Epidermal melanocyte (primary cell): Measurements from ENCODE around the gene RAB6A.
"Not testable (repeated sequence)": the region's sequence is repeated elsewhere in the genome, so short reads cannot be mapped to it uniquely, and the experiment has no call there.

ENCODE experiments used
- DNase-seq: peaks from one replicate; pipeline ENCODE4 v3.0.0; 2011; ENCODE audit warnings: low spot score; ENCODE audit not compliant: insufficient read length

RAB6A gene

GRCh38 chr11:73762732-73763131 lies 1.9 kb upstream of the RAB6A start:
- no peak for DNase-seq

- no peak for DNase-seq
Measured at GRCh38 chr11:73761403-73761945, 600 bp upstream of the RAB6A start.

GRCh38 chr11:73760135-73760678 lies 667 bp downstream of the RAB6A start:
- DNase-seq: no peak

- DNase-seq: no peak
Measured at GRCh38 chr11:73759610-73760134, 1.2 kb downstream of the RAB6A start.

GRCh38 chr11:73758451-73758850 lies 2.4 kb downstream of the RAB6A start:
- no peak for DNase-seq

GRCh38 chr11:73757598-73757997 lies 3.3 kb downstream of the RAB6A start:
- DNase-seq: no peak

GRCh38 chr11:73755670-73756069 lies 5.2 kb downstream of the RAB6A start:
- DNase-seq: no peak

GRCh38 chr11:73753938-73754337 lies 6.9 kb downstream of the RAB6A start:
- DNase-seq: no peak

- DNase-seq: no peak
Measured at GRCh38 chr11:73752903-73753302, 8.0 kb downstream of the RAB6A start.

- no peak for DNase-seq
Measured at GRCh38 chr11:73752216-73752867, 8.5 kb downstream of the RAB6A start.

- not testable (repeated sequence) for DNase-seq
Measured at GRCh38 chr11:73750862-73751261, 10.0 kb downstream of the RAB6A start.

- no peak for DNase-seq
Measured at GRCh38 chr11:73750228-73750627, 10.6 kb downstream of the RAB6A start.

GRCh38 chr11:73749118-73749517 lies 11.8 kb downstream of the RAB6A start:
- DNase-seq: no peak

GRCh38 chr11:73748300-73748699 lies 12.6 kb downstream of the RAB6A start:
- no peak for DNase-seq

GRCh38 chr11:73747762-73748161 lies 13.1 kb downstream of the RAB6A start:
- no peak for DNase-seq

- no peak for DNase-seq
Measured at GRCh38 chr11:73746701-73747100, 14.2 kb downstream of the RAB6A start.

- DNase-seq: no peak
Measured at GRCh38 chr11:73743045-73743444, 17.8 kb downstream of the RAB6A start.

- DNase-seq: not testable (repeated sequence)
Measured at GRCh38 chr11:73735959-73736358, 24.9 kb downstream of the RAB6A start.

GRCh38 chr11:73734993-73735392 lies 25.9 kb downstream of the RAB6A start:
- no peak for DNase-seq

GRCh38 chr11:73734011-73734410 lies 26.9 kb downstream of the RAB6A start:
- not testable (repeated sequence) for DNase-seq

GRCh38 chr11:73732936-73733335 lies 27.9 kb downstream of the RAB6A start:
- DNase-seq: not testable (repeated sequence)

- DNase-seq: no peak
Measured at GRCh38 chr11:73729594-73730206, 31.2 kb downstream of the RAB6A start.
